ENCODE measurements around the gene SUPT3H.

The SUPT3H gene

DNA sequence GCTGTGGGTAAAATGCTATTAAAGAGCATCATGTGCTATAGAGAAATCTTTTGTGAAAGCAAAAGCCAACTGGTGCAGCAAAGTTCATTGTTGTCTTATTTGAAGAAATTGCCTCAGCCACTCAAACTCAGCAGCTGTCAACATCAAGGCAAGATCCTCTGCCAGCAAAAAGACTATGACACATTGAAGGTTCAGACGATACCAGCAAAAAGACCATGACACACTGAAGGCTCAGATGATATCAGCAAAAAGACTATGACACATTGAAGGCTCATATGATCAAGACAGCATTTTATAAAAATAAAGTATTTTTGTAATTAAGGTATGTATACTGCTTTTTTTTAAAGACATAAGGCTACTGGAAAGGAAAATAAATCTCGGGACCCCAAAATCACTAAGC, 168.0 kb downstream of the SUPT3H start:
- DNase-seq (ENCODE audit: low read depth): no peak
- TF ChIP-seq, protein P1, sequence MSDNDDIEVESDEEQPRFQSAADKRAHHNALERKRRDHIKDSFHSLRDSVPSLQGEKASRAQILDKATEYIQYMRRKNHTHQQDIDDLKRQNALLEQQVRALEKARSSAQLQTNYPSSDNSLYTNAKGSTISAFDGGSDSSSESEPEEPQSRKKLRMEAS (IDR thresholded peaks at IDR 0.05; ENCODE audit: low read depth, low read length): no peak
- TF ChIP-seq POLR2A (IDR thresholded peaks at IDR 0.05; ENCODE audit: extremely low read depth, insufficient read length) (no peak), MYC (IDR thresholded peaks at IDR 0.05; ENCODE audit: low read depth, low read length) (no peak)
- TF ChIP-seq, protein P2, sequence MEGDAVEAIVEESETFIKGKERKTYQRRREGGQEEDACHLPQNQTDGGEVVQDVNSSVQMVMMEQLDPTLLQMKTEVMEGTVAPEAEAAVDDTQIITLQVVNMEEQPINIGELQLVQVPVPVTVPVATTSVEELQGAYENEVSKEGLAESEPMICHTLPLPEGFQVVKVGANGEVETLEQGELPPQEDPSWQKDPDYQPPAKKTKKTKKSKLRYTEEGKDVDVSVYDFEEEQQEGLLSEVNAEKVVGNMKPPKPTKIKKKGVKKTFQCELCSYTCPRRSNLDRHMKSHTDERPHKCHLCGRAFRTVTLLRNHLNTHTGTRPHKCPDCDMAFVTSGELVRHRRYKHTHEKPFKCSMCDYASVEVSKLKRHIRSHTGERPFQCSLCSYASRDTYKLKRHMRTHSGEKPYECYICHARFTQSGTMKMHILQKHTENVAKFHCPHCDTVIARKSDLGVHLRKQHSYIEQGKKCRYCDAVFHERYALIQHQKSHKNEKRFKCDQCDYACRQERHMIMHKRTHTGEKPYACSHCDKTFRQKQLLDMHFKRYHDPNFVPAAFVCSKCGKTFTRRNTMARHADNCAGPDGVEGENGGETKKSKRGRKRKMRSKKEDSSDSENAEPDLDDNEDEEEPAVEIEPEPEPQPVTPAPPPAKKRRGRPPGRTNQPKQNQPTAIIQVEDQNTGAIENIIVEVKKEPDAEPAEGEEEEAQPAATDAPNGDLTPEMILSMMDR (IDR thresholded peaks at IDR 0.05; ENCODE audit: low read depth, low read length): no peak
- no peak overlapping the region for H3K4me3 ChIP-seq (ENCODE audit: low read depth, low read length)

DNA sequence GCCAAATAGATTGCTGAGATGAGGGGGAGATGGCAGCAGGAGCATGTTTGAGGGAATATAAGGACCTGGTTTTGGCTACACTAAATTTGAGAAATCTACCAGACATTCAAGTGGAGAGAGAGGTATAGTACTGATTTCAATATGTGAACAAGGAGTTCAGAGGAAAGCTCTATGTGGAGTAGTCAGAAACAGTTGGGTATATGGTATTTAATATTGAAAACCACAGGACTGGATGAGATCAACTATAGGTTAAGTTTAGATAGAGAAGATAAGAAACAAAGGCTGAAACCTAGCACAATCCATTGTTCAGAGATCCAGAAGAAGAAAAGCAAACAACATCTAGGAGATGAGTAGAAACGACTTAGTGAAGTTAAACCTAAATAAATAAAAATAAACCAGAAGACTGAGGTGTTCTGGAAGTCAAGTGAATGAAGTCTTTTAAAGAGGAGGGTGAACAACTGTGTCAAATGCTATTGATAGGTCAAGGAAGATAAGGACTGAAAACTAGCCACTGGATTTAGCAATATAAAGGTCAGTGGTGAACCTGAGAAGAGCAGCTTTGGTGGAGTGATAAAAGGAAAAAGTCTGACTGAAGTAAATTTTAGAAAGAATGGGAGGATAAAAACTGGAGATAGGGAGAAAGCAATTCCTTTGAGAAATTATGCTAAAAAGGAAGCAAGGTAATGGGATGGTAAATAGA, 170.8 kb downstream of the SUPT3H start:
- no peak for DNase-seq (ENCODE audit: low read depth)
- H3K4me3 ChIP-seq (ENCODE audit: low read depth, low read length): no peak overlapping the region
- TF ChIP-seq MYC (IDR thresholded peaks at IDR 0.05; ENCODE audit: low read depth, low read length): no peak
- TF ChIP-seq, protein P1 (IDR thresholded peaks at IDR 0.05; ENCODE audit: low read depth, low read length): no peak
- TF ChIP-seq, protein P2 (IDR thresholded peaks at IDR 0.05; ENCODE audit: low read depth, low read length): no peak
- no peak for TF ChIP-seq POLR2A (IDR thresholded peaks at IDR 0.05; ENCODE audit: extremely low read depth, insufficient read length)

DNA sequence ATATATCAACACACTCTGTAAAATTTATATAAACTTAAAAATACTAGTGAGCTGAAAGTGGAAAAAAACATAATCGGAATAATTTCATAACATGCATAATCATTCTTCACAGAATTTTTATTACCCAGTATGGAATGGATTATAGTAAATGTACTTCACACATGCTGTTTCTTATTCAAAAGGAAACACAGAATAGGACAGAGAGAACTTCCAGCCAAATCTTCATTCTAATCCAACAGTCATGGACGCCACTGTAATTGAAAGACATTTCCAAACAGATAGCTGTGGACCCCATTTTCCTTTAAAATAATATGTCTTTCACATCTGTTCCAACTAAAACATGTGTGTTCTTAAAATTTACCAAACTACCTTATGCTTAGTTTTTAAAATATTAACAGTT, 176.2 kb downstream of the SUPT3H start:
- H3K4me3 ChIP-seq (ENCODE audit: low read depth, low read length): no peak overlapping the region
- TF ChIP-seq, protein P1 (IDR thresholded peaks at IDR 0.05; ENCODE audit: low read depth, low read length): no peak
- no peak for TF ChIP-seq MYC (IDR thresholded peaks at IDR 0.05; ENCODE audit: low read depth, low read length)
- TF ChIP-seq, protein P2 (IDR thresholded peaks at IDR 0.05; ENCODE audit: low read depth, low read length): no peak
- TF ChIP-seq POLR2A (IDR thresholded peaks at IDR 0.05; ENCODE audit: extremely low read depth, insufficient read length): no peak
- no peak for DNase-seq (ENCODE audit: low read depth)

DNA sequence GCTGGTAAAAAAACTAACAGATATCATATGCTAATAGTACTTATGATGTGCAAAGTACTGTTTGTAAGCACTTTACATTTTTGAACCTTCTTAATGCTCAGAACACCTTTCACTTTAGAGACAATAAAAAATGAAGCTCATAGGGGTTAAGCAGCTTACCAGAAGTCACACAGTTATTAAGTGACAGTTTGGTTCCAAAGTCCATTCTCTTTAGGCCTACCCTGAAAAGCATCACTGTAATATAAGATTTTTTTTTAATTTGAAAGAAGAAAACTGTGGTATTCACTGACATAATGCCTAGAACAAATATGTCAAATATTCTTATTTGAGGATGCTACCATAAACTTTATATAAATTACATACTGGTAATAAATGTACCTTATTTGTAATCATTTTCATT, 177.2 kb downstream of the SUPT3H start:
- DNase-seq (ENCODE audit: low read depth): no peak
- TF ChIP-seq, protein P2 (IDR thresholded peaks at IDR 0.05; ENCODE audit: low read depth, low read length): no peak
- TF ChIP-seq MYC (IDR thresholded peaks at IDR 0.05; ENCODE audit: low read depth, low read length): no peak
- TF ChIP-seq POLR2A (IDR thresholded peaks at IDR 0.05; ENCODE audit: extremely low read depth, insufficient read length): no peak
- TF ChIP-seq, protein P1 (IDR thresholded peaks at IDR 0.05; ENCODE audit: low read depth, low read length): no peak
- no peak overlapping the region for H3K4me3 ChIP-seq (ENCODE audit: low read depth, low read length)

DNA sequence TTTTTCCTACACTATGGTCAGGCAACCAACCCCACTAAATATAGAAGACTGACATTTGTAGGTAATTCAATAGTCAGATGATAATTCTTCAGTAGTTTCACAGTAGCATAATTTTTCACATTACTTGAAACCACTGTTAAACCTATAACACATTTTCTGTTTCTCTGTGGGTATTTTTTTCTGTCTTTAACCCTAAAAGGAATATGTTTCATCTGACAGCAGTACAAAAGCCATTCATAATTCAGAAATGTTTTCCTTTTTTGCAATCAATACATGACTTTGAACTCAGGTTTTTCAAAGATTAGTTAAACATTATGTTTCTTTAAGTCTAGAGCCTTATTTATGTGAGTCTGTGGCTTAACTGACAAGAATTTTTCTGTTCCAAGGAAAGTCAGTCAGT, 178.2 kb downstream of the SUPT3H start:
- DNase-seq (ENCODE audit: low read depth): no peak
- TF ChIP-seq POLR2A (IDR thresholded peaks at IDR 0.05; ENCODE audit: extremely low read depth, insufficient read length) (no peak), MYC (IDR thresholded peaks at IDR 0.05; ENCODE audit: low read depth, low read length) (no peak)
- TF ChIP-seq, protein P2 (IDR thresholded peaks at IDR 0.05; ENCODE audit: low read depth, low read length): no peak
- TF ChIP-seq, protein P1 (IDR thresholded peaks at IDR 0.05; ENCODE audit: low read depth, low read length): no peak
- H3K4me3 ChIP-seq (ENCODE audit: low read depth, low read length): no peak overlapping the region
